Activated B cell treated with CpG ODN at 0.5 μM for 24 hours (primary cell): ENCODE data around the gene ALK. TPM values are rescaled to one million over a fixed set of nuclear protein-coding genes. Genes with fewer than 3 reads are reported as not detected.

Experiments
- ATAC-seq: fragments of 200-7000 bp; cut with Tn5 transposase; one replicate; pipeline ENCODE4 v1.10.0; 2021; ENCODE audit warnings: low read depth, mild to moderate bottlenecking, moderate library complexity
- CTCF ChIA-PET: fragments of 350-600 bp; sonication (Branson Sonifier 250); formaldehyde crosslinking; loops from one replicate; lab custom pipeline; 2021; ENCODE audit warnings: antibody characterized with exemption; lab: Charles Lee
- POLR2A ChIA-PET: fragments of 350-600 bp; sonication (Branson Sonifier 250); formaldehyde crosslinking; loops from one replicate; lab custom pipeline; 2021; ENCODE audit warnings: antibody characterized with exemption; lab: Charles Lee
- DNase-seq: peaks from one replicate; pipeline ENCODE4 v3.0.0; 2022
- H3K27ac Mint-ChIP-seq: one replicate; pipeline ENCODE4 v1.8.0; 2020; ENCODE audit warnings: mixed read lengths
- H3K27me3 Mint-ChIP-seq: one replicate; pipeline ENCODE4 v1.8.0; 2021; ENCODE audit warnings: mixed read lengths
- H3K36me3 Mint-ChIP-seq: one replicate; pipeline ENCODE4 v1.8.0; 2021; ENCODE audit warnings: low read depth, mixed read lengths
- H3K4me1 Mint-ChIP-seq: one replicate; pipeline ENCODE4 v1.8.0; 2021; ENCODE audit warnings: mixed read lengths
- H3K4me3 Mint-ChIP-seq: one replicate; pipeline ENCODE4 v1.8.0; 2020; ENCODE audit warnings: mild to moderate bottlenecking, mixed read lengths
- H3K9me3 Mint-ChIP-seq: one replicate; pipeline ENCODE4 v1.8.0; 2020; ENCODE audit warnings: mixed read lengths
- CTCF ChIP-seq: fragments of 200-600 bp; IDR thresholded peaks from one replicate; pipeline ENCODE4 v1.8.0; 2022; ENCODE audit warnings: antibody characterized with exemption, mild to moderate bottlenecking
- intact Hi-C: fragments of 100-400 bp; cut with micrococcal nuclease; formaldehyde crosslinking; loops from one replicate; pipeline ENCODE4 v1.15.1; 2024
- total RNA-seq: library from RNA; stranded (reverse); gene quantifications from 2 replicates; pipeline ENCODE4 v1.2.3, GENCODE V29; 2022

Gene ALK
- total RNA-seq, 1 donor from 2014 or later = not detected

GRCh38 chr2:29187926-29188325, 733.5 kb downstream of the ALK start:
- peaks cover 3% of the 10 kb centered on the region for H3K36me3 Mint-ChIP-seq
- ChIA-PET POLR2A (no interaction called here), CTCF (no interaction called here)
- ATAC-seq = no peak
- peaks cover 8% of the 10 kb centered on the region for H3K9me3 Mint-ChIP-seq
- no peak overlapping the region for H3K4me3 Mint-ChIP-seq
- intact Hi-C loops = no loop called here
- TF ChIP-seq CTCF = no peak
- H3K27ac Mint-ChIP-seq = no peak overlapping the region
- peaks cover 8% of the 10 kb centered on the region for H3K4me1 Mint-ChIP-seq
- DNase-seq = no peak
- no peaks in the 10 kb centered on the region for H3K27me3 Mint-ChIP-seq

- POLR2A ChIA-PET = no interaction called here
- no peak for ATAC-seq
- intact Hi-C loops = no loop called here
- peaks cover 8% of the 10 kb centered on the region for H3K9me3 Mint-ChIP-seq
- H3K27me3 Mint-ChIP-seq = no peaks in the 10 kb centered on the region
- CTCF ChIA-PET = no interaction called here
- no peak for TF ChIP-seq CTCF
- H3K27ac Mint-ChIP-seq = no peak overlapping the region
- no peak overlapping the region for H3K4me3 Mint-ChIP-seq
- peaks cover 8% of the 10 kb centered on the region for H3K4me1 Mint-ChIP-seq
- H3K36me3 Mint-ChIP-seq = peaks cover 6% of the 10 kb centered on the region
- no peak for DNase-seq
Measured at GRCh38 chr2:29186817-29187216, 734.6 kb downstream of the ALK start.

GRCh38 chr2:29184531-29184930, 736.9 kb downstream of the ALK start:
- no peak overlapping the region for H3K27ac Mint-ChIP-seq
- POLR2A ChIA-PET = no interaction called here
- H3K4me3 Mint-ChIP-seq = no peak overlapping the region
- no peaks in the 10 kb centered on the region for H3K27me3 Mint-ChIP-seq
- H3K36me3 Mint-ChIP-seq = peaks cover 6% of the 10 kb centered on the region
- H3K4me1 Mint-ChIP-seq = peaks cover 8% of the 10 kb centered on the region
- no peak for TF ChIP-seq CTCF
- CTCF ChIA-PET = no interaction called here
- ATAC-seq (no peak), DNase-seq (no peak)
- peaks cover 8% of the 10 kb centered on the region for H3K9me3 Mint-ChIP-seq
- intact Hi-C loops = no loop called here

- ATAC-seq (no peak), DNase-seq (no peak)
- peaks cover 5% of the 10 kb centered on the region for H3K9me3 Mint-ChIP-seq
- intact Hi-C loops = no loop called here
- no peaks in the 10 kb centered on the region for H3K4me1 Mint-ChIP-seq
- no peaks in the 10 kb centered on the region for H3K27me3 Mint-ChIP-seq
- H3K27ac Mint-ChIP-seq = no peak overlapping the region
- peaks cover 6% of the 10 kb centered on the region for H3K36me3 Mint-ChIP-seq
- TF ChIP-seq CTCF = no peak
- H3K4me3 Mint-ChIP-seq = no peak overlapping the region
- ChIA-PET CTCF (interaction anchor here (0.7 kb wide), 1 partner anchor 203 kb away, joined by 3 read pairs; no protein-coding TSS in a partner anchor), POLR2A (no interaction called here)
Measured at GRCh38 chr2:29182920-29183319, 738.5 kb downstream of the ALK start.

GRCh38 chr2:29182334-29182733, 739.1 kb downstream of the ALK start:
- DNase-seq (no peak), ATAC-seq (no peak)
- no peaks in the 10 kb centered on the region for H3K4me1 Mint-ChIP-seq
- TF ChIP-seq CTCF = no peak
- H3K27ac Mint-ChIP-seq = no peak overlapping the region
- intact Hi-C loops = no loop called here
- H3K4me3 Mint-ChIP-seq = no peak overlapping the region
- CTCF ChIA-PET = no interaction called here
- no peaks in the 10 kb centered on the region for H3K27me3 Mint-ChIP-seq
- H3K36me3 Mint-ChIP-seq = peaks cover 3% of the 10 kb centered on the region
- POLR2A ChIA-PET = no interaction called here
- peaks cover under 1% of the 10 kb centered on the region for H3K9me3 Mint-ChIP-seq
